ENCODE data around the gene NRCAM. TPM values are rescaled to one million over a fixed set of nuclear protein-coding genes. Genes with fewer than 3 reads are reported as not detected.

The NRCAM gene
- total RNA-seq, 2 experiments from 2014 or later = 0.60 to 1.0 TPM

DNA sequence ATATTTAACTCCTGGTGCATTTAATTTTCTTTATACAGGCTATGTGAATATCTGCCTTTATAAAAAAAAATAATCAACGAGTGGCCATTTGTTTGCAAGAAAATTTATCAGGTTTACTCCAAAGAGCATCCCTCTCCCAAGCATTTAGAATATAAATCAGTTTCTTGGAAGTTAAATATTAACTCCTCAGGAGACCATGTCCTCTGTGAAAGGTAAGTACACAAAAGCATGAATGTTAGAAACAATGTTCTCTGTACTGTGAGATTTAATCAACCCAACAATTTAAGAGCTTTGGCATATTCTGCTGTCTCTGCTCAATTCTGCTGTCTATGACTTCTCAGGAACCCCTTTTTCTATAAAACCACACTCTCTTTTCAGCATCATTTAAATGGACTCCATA is 206.8 kb downstream of the NRCAM start:
- ATAC-seq (no peak), DNase-seq (no peak)
- H3K4me3 Mint-ChIP-seq = no peak overlapping the region
- ChIA-PET CTCF (no interaction called here), POLR2A (no interaction called here)
- intact Hi-C loops (cut with DNase I, micrococcal nuclease) = no loop called here
- peaks cover 2% of the 10 kb centered on the region for H3K27me3 Mint-ChIP-seq
- no peak overlapping the region for H3K27ac Mint-ChIP-seq
- H3K36me3 Mint-ChIP-seq (ENCODE audit: low read depth) = no peaks in the 10 kb centered on the region
- no peaks in the 10 kb centered on the region for H3K9me3 Mint-ChIP-seq (ENCODE audit: low read depth)
- peaks cover 2% of the 10 kb centered on the region for H3K4me1 Mint-ChIP-seq

DNA sequence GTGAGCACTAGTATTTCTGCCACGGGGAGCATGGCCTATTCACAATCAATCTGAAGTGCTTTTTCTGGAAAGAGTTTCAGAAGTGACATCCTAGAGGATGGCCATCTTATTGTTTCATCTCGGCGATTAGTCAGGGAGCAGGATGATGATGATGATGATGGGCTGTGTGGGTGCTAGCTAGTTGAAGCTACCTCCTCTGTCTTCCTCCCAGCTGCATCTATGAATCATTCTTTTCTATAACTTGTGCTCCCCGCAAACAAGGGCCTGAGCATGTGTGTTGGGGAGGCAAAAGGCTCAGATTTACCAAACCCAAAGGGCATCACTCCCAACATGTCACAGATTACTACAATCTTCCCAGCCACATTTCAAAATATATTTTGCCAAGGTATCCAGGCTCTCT is 207.4 kb downstream of the NRCAM start:
- Mint-ChIP-seq H3K4me3 (no peak overlapping the region), H3K36me3 (ENCODE audit: low read depth) (no peaks in the 10 kb centered on the region), H3K27me3 (peaks cover 2% of the 10 kb centered on the region), H3K9me3 (ENCODE audit: low read depth) (no peaks in the 10 kb centered on the region), H3K4me1 (peaks cover 2% of the 10 kb centered on the region), H3K27ac (no peak overlapping the region)
- ChIA-PET CTCF (no interaction called here), POLR2A (no interaction called here)
- ATAC-seq (no peak), DNase-seq (no peak)
- intact Hi-C loops (cut with DNase I, micrococcal nuclease) = no loop called here

DNA sequence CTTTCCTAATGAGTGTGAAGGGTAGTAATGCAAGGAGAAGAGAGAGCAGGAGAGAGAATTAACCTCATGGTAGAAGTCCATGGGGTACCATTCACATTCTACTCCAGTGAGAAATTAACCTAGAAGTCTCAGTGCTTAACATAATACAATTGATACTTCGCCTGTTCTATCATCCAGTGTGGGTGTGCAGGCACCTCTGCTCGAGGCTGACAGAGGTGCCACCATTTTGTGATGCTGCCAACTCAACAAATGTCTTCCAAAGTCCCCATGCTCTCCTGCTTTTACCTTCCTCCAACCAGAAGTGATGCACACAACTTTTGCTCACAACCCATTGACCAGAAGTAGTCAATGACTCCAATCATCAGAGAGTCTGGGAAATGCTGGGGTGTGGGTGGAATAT is 207.8 kb downstream of the NRCAM start:
- Mint-ChIP-seq H3K36me3 (ENCODE audit: low read depth) (no peaks in the 10 kb centered on the region), H3K27ac (no peak overlapping the region), H3K9me3 (ENCODE audit: low read depth) (no peaks in the 10 kb centered on the region), H3K4me1 (peaks cover 2% of the 10 kb centered on the region), H3K4me3 (no peak overlapping the region), H3K27me3 (peaks cover 2% of the 10 kb centered on the region)
- ATAC-seq (no peak), DNase-seq (no peak)
- POLR2A ChIA-PET = no interaction called here
- intact Hi-C loops (cut with DNase I, micrococcal nuclease) = no loop called here
- CTCF ChIA-PET = no interaction called here

DNA sequence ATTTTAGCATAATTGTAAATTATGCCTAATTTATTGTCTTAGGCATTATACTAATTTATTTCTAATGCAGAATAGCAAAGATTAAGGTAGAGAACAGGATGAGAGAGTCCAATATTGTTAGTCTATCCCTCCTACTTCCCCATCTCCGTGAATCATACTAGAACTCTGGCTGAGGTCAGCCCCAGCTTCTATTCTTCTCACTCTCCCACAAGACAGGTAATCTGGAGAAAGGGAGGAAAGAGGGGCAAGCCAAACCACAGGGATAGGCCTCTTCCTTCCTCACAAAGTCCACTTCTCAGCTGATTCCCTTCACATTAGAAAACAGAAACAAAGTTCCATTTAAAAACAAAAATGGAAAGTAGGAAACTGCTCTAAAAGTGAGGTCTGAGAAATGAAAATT is 208.6 kb downstream of the NRCAM start:
- CTCF ChIA-PET = no interaction called here
- POLR2A ChIA-PET = no interaction called here
- Mint-ChIP-seq H3K36me3 (ENCODE audit: low read depth) (no peaks in the 10 kb centered on the region), H3K4me1 (peaks cover 2% of the 10 kb centered on the region), H3K4me3 (no peak overlapping the region), H3K27ac (no peak overlapping the region), H3K27me3 (peaks cover 4% of the 10 kb centered on the region), H3K9me3 (ENCODE audit: low read depth) (no peaks in the 10 kb centered on the region)
- DNase-seq = no peak
- ATAC-seq = no peak
- intact Hi-C loops (cut with DNase I, micrococcal nuclease) = no loop called here

DNA sequence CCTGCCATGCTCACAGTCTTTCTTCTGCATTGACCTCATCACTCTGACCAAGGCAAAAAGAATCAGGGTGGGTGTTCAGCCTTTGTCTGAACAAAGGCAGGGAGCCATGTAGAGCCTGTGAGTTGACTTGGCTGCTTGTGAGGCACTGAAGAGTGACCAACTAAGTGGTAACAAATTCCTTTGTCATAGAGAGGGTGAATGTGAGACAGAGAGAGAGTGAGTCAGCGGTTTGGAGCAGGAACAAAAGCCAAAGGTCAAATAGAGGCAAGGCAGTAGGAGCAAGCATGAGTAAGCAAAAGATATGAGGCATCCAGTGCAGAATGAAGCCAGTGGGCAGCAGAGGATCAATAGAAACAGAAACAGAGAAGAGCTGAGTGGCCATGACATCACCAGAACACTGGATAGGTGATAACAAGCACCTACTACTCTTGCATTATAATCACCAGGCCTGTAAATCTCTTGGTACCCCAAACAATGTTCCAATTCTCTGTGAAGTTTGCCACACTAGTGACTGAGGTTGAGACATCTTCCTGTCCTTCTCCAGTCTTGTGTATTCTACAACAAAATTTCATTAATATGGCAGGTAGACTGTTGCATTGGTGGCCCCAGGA is 209.9 kb downstream of the NRCAM start:
- DNase-seq = peak; percentile 4
- peaks cover 2% of the 10 kb centered on the region for H3K4me1 Mint-ChIP-seq
- no peak overlapping the region for H3K27ac Mint-ChIP-seq
- ChIA-PET POLR2A (no interaction called here), CTCF (no interaction called here)
- ATAC-seq = peak; percentile 61
- H3K27me3 Mint-ChIP-seq = peaks cover 4% of the 10 kb centered on the region
- no peaks in the 10 kb centered on the region for H3K9me3 Mint-ChIP-seq (ENCODE audit: low read depth)
- intact Hi-C loops (cut with DNase I, micrococcal nuclease) = no loop called here
- no peak overlapping the region for H3K4me3 Mint-ChIP-seq
- H3K36me3 Mint-ChIP-seq (ENCODE audit: low read depth) = no peaks in the 10 kb centered on the region

DNA sequence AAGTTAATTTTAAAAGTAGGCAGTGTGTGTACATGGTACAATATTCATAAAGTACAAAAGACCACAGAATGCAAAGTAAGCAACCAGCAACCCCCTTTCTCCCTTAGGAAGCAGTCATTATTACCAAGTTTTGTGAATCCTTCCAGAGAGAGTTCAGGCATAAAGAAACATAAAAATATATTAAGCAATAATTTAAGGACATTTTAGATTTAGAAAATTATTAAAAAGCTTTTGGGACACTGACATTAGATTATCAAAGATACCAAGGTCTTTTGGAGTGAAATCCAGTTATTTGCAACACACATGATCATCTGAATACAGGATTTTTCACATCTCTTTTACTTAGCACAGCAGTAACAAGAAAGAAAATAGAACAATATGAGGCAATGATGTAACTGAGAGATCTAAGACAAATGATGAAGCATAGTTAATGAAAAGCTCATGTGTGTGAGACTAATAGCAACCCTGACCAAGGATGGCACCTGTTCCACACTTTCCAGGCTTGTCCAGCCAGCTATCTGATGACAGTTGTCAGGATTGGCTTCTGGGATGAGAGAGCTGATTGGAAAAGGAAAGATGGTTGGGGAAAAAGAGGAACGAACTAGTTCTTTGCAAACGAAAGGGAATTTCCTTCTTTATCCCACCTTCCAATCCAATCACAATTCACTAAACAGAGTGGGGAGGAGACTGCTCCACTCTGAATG is 210.6 kb downstream of the NRCAM start:
- DNase-seq (no peak), ATAC-seq (no peak)
- H3K4me1 Mint-ChIP-seq = peaks cover 2% of the 10 kb centered on the region
- no peaks in the 10 kb centered on the region for H3K36me3 Mint-ChIP-seq (ENCODE audit: low read depth)
- no peak overlapping the region for H3K4me3 Mint-ChIP-seq
- intact Hi-C loops (cut with DNase I, micrococcal nuclease) = no loop called here
- no peak overlapping the region for H3K27ac Mint-ChIP-seq
- ChIA-PET CTCF (no interaction called here), POLR2A (no interaction called here)
- H3K9me3 Mint-ChIP-seq (ENCODE audit: low read depth) = no peaks in the 10 kb centered on the region
- H3K27me3 Mint-ChIP-seq = peaks cover 6% of the 10 kb centered on the region

DNA sequence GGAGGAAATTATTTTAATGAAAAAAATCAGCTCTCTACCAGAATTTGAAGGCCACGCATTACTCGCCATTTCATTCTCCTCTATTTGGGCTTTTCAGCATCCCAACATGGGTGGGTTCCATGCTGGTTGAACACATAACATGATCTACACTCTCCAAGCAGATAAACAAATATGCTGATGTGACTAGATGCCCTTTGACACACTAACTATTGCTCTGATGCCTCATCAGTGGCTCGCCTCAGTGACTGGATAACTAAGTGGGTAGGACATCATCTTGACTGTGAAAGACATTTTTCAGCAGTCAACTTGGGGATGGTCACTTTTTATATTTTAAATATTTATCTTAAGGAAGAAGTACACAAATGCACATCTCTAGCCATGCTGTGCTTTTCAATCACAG is 212.1 kb downstream of the NRCAM start:
- DNase-seq = no peak
- Mint-ChIP-seq H3K9me3 (ENCODE audit: low read depth) (no peaks in the 10 kb centered on the region), H3K27me3 (peaks cover 9% of the 10 kb centered on the region), H3K27ac (no peak overlapping the region), H3K4me1 (peaks cover 2% of the 10 kb centered on the region), H3K4me3 (no peak overlapping the region), H3K36me3 (ENCODE audit: low read depth) (no peaks in the 10 kb centered on the region)
- POLR2A ChIA-PET = no interaction called here
- CTCF ChIA-PET = no interaction called here
- ATAC-seq = no peak
- intact Hi-C loops (cut with DNase I, micrococcal nuclease) = no loop called here

DNA sequence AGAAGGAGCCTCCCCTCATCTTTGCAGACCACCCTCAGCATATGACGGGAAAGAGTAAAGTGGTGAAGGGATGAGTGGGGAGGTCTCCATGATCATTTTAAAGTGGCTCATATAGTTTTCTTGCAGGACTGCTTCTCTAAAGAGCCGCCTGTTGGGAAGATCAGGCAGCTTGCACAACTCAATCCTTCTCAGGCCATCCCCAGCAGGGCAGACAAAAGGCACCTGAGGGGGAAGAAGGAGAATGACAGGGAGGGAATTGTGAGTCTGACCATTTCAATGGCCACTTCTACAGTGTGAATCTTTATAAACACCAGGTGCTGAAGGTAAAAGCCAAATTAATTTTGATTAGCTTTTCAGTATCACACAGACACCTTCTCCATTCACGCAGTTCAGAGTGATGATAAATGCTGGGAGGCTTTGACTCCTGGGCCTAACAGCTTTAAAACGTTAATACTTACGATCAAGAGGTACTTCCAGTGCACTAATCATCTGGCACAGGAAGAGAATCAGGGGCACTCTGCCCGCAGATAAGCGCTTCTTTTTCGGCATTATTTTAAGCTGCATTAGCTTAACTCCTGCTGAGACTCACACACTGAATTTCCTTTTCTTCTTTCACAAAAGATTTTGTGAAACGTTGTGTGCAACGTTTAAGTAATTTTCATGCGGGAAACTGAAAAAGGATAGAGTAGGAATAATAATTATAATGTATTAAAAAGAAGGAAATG is 216.6 kb downstream of the NRCAM start:
- Mint-ChIP-seq H3K27ac (no peak overlapping the region), H3K4me1 (no peaks in the 10 kb centered on the region), H3K4me3 (no peak overlapping the region), H3K9me3 (ENCODE audit: low read depth) (no peaks in the 10 kb centered on the region), H3K27me3 (peaks cover 7% of the 10 kb centered on the region), H3K36me3 (ENCODE audit: low read depth) (no peaks in the 10 kb centered on the region)
- DNase-seq (no peak), ATAC-seq (no peak)
- ChIA-PET POLR2A (no interaction called here), CTCF (interaction anchor here (1.1 kb wide), 1 partner anchor 203 kb away, joined by 5 read pairs; no protein-coding TSS in a partner anchor)
- intact Hi-C loops (cut with DNase I, micrococcal nuclease) = no loop called here

DNA sequence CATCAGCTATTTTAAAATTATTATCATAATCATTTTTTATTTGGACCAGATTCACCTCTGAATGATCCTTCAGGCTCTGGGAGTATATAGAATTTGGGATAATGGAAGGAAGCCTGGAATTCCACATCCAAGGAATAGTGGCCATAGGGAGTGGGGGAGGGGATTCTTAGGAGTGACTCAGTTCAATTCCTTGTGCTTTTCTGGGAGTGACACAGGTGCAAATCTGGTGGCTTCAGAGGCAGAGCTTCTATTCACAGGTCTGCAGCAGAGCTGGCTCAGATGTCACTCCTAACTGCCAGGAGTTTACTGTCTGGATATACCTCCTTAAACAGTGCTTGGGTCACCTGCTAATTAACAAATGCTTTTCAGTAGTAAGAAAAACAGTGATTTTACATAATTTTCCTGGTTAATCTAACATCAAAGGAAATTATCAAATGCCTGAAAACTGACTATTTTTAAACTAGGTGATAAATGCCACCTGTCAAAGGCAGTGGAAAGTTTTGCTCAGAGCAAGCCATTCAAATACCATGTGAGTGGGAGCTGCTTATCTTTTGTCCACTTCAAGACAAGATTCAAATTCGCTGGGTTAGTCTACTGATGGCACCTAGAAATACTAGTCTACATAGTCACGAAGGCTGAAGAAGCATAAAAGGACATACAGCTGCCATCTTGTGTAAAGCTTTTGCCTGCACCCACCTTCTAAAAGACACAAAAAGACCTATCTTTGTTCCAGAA is 219.4 kb downstream of the NRCAM start:
- DNase-seq (no peak), ATAC-seq (no peak)
- Mint-ChIP-seq H3K36me3 (ENCODE audit: low read depth) (no peaks in the 10 kb centered on the region), H3K27me3 (peaks cover 4% of the 10 kb centered on the region), H3K4me3 (no peak overlapping the region), H3K4me1 (no peaks in the 10 kb centered on the region), H3K27ac (no peak overlapping the region), H3K9me3 (ENCODE audit: low read depth) (no peaks in the 10 kb centered on the region)
- POLR2A ChIA-PET = no interaction called here
- CTCF ChIA-PET = interaction anchor here (0.8 to 1.3 kb wide), 3 partner anchors 10 to 362 kb away, joined by 3 to 4 read pairs (median 3); no protein-coding TSS in a partner anchor
- intact Hi-C loops (cut with DNase I, micrococcal nuclease) = no loop called here

DNA sequence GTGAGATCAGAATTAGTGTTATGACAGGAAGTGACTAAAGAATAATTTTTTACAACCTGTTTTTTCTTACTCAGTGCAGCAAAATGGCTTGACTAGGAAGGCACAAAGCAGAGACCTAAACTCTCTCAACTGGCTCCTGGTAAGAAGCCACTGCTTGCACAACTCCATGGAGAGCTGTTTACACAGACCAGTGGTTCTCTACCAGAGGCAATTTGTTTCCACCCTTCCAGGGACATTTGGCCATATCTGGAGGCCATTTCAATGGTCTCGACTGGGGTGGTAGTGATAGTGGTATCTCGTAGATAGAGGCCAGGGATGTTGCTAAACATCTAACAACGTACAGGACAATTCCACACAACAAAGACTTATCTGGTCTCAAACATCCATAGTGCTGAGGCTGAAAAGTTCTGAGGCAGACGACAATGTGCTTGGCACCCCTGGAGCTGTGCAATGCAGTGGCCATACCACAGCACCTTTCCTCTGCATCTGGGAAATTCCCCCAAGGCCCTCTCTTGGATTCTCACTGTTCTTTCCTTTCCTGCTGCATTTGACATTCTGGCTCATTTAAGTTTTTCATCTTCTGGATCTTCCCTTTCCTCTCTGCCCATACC is 220.7 kb downstream of the NRCAM start:
- H3K4me1 Mint-ChIP-seq = no peaks in the 10 kb centered on the region
- no peaks in the 10 kb centered on the region for H3K9me3 Mint-ChIP-seq (ENCODE audit: low read depth)
- ATAC-seq (no peak), DNase-seq (no peak)
- ChIA-PET CTCF (interaction anchor here (1.0 to 1.3 kb wide), 2 partner anchors 9 to 361 kb away, joined by 3 to 4 read pairs; no protein-coding TSS in a partner anchor), POLR2A (no interaction called here)
- peaks cover 3% of the 10 kb centered on the region for H3K27me3 Mint-ChIP-seq
- no peak overlapping the region for H3K27ac Mint-ChIP-seq
- no peak overlapping the region for H3K4me3 Mint-ChIP-seq
- intact Hi-C loops (cut with DNase I, micrococcal nuclease) = no loop called here
- H3K36me3 Mint-ChIP-seq (ENCODE audit: low read depth) = no peaks in the 10 kb centered on the region

DNA sequence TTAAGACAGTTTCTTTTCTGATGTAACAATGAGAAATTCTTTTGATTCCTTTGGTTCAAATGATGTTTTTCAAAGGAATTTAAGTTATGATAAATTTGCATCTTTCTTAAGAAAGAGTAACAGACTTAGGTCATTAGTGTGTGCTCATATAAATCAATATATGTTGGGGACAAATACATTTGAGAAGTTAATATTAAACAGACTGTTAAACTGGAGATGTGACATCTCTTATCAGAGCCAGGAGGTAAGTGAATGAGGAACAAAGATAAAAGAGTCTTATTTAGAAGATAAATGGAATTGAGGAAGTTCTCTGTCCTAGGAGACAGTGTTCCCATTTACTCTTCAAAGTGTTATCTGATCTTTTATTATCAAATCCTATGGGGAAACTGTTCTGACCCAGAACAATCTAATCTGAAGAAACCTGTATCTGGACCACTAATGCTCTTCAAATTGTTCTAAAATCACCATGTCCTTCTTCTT is 221.2 kb downstream of the NRCAM start:
- H3K4me1 Mint-ChIP-seq = no peaks in the 10 kb centered on the region
- ATAC-seq = no peak
- H3K27me3 Mint-ChIP-seq = peaks cover 3% of the 10 kb centered on the region
- ChIA-PET POLR2A (no interaction called here), CTCF (no interaction called here)
- H3K4me3 Mint-ChIP-seq = no peak overlapping the region
- no peaks in the 10 kb centered on the region for H3K9me3 Mint-ChIP-seq (ENCODE audit: low read depth)
- intact Hi-C loops (cut with DNase I, micrococcal nuclease) = no loop called here
- no peaks in the 10 kb centered on the region for H3K36me3 Mint-ChIP-seq (ENCODE audit: low read depth)
- H3K27ac Mint-ChIP-seq = no peak overlapping the region
- DNase-seq = no peak

Measured in activated CD4-positive, alpha-beta T cell treated with anti-CD3 and anti-CD28 coated beads for 36 hours (primary cell).